ENCODE results near the gene C5. TPM values are rescaled to one million over a fixed set of nuclear protein-coding genes. Genes with fewer than 3 reads are reported as not detected.

The C5 gene
- total RNA-seq, 4 donors from 2014 or later, result 3.6 to 6.6 (median 4.6) TPM

DNA sequence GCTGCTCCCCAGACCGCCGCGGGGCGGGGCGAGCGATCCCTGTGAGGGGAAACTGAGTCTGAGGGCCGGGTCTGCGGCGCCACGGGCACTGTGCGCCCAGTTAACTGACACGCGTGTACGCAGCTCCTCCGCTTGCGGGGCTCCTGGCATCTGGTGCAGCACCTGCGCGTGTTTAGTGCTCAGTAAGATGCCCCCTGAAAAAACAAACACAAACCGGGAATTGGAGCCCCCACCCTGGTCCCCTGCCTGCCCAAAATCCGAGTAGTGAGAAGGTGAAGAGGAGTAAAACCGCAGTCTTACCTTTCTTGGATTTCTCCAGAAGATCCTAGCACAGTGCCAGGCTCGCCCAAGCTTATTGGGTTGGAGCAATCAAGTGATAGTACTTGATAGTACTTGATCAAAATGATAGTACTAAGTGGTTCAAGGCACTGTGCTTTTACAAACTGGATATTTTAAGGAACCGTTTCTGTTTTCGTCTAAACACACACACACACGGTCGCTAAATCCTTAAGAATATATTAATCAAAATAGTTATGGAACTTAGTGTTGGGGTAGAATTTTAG lies 120.8 kb downstream of the C5 start:
- Histone ChIP-seq H3K4me3 (peak overlapping the region; percentile 76 to 95 (median 84)), H3K27me3 (no peaks in the 10 kb centered on the region), H3K36me3 (no peaks in the 10 kb centered on the region), H3K27ac (replicated peaks in 1 of 4) (peak overlapping the region; percentile 91 to 98 (median 94)), H3K9me3 (no peaks in the 10 kb centered on the region), H3K4me1 (peaks cover 36 to 65% (median 53%) of the 10 kb centered on the region in 4 donors)
- no peak for DNase-seq (ENCODE audit: extremely low spot score)
- TF ChIP-seq, protein P1, sequence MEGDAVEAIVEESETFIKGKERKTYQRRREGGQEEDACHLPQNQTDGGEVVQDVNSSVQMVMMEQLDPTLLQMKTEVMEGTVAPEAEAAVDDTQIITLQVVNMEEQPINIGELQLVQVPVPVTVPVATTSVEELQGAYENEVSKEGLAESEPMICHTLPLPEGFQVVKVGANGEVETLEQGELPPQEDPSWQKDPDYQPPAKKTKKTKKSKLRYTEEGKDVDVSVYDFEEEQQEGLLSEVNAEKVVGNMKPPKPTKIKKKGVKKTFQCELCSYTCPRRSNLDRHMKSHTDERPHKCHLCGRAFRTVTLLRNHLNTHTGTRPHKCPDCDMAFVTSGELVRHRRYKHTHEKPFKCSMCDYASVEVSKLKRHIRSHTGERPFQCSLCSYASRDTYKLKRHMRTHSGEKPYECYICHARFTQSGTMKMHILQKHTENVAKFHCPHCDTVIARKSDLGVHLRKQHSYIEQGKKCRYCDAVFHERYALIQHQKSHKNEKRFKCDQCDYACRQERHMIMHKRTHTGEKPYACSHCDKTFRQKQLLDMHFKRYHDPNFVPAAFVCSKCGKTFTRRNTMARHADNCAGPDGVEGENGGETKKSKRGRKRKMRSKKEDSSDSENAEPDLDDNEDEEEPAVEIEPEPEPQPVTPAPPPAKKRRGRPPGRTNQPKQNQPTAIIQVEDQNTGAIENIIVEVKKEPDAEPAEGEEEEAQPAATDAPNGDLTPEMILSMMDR (IDR thresholded peaks at IDR 0.05), result no peak
- TF ChIP-seq POLR2A (IDR thresholded peaks at IDR 0.05; ENCODE audit: low read depth), result no peak
- no peak for TF ChIP-seq EP300 (IDR thresholded peaks at IDR 0.05)
- TF ChIP-seq POLR2AphosphoS5 (IDR thresholded peaks at IDR 0.05), result no peak
- WGBS, result 45% methylated on average over 11 of the region's 26 CpGs
- intact Hi-C loops (cut with DNase I), result no loop called here

GRCh38 chr9:120928483-120929228 lies 121.4 kb downstream of the C5 start:
- WGBS, result 2% methylated on average over 14 of the region's 73 CpGs
- H3K4me3 ChIP-seq, result peak overlapping the region; percentile 76 to 95 (median 84)
- H3K9me3 ChIP-seq, result no peaks in the 10 kb centered on the region
- no peak for DNase-seq (ENCODE audit: extremely low spot score)
- no peaks in the 10 kb centered on the region for H3K27me3 ChIP-seq
- intact Hi-C loops (cut with DNase I), result no loop called here
- H3K36me3 ChIP-seq, result no peaks in the 10 kb centered on the region
- peaks cover 31 to 59% (median 47%) of the 10 kb centered on the region in 4 donors for H3K4me1 ChIP-seq
- peak overlapping the region; percentile 91 to 98 (median 94) for H3K27ac ChIP-seq (replicated peaks in 1 of 4)
- peak; percentile 74 to 79 for TF ChIP-seq POLR2AphosphoS5 (IDR thresholded peaks at IDR 0.05)
- TF ChIP-seq, protein P1 (IDR thresholded peaks at IDR 0.05), result peak; percentile 25 to 41 (median 31)
- TF ChIP-seq POLR2A (IDR thresholded peaks at IDR 0.05; ENCODE audit: low read depth), result no peak

- Histone ChIP-seq H3K4me3 (peak overlapping the region; percentile 76 to 95 (median 84)), H3K4me1 (peaks cover 31 to 53% (median 42%) of the 10 kb centered on the region in 4 donors), H3K36me3 (no peaks in the 10 kb centered on the region), H3K9me3 (no peaks in the 10 kb centered on the region), H3K27ac (replicated peaks in 1 of 4) (peak overlapping the region; percentile 91 to 98 (median 94)), H3K27me3 (no peaks in the 10 kb centered on the region)
- DNase-seq (ENCODE audit: extremely low spot score), result no peak
- WGBS, result 41% methylated on average over 14 of the region's 14 CpGs
- TF ChIP-seq POLR2A (IDR thresholded peaks at IDR 0.05; ENCODE audit: low read depth) (no peak), POLR2AphosphoS5 (IDR thresholded peaks at IDR 0.05) (no peak), EP300 (IDR thresholded peaks at IDR 0.05) (peak; percentile 20)
- TF ChIP-seq, protein P1 (IDR thresholded peaks at IDR 0.05), result no peak
- intact Hi-C loops (cut with DNase I), result no loop called here
These were observed 122.0 kb downstream of the C5 start for GRCh38 chr9:120928015-120928482.

GRCh38 chr9:120927269-120928014 lies 122.6 kb downstream of the C5 start:
- DNase-seq (ENCODE audit: extremely low spot score), result no peak
- TF ChIP-seq, protein P1 (IDR thresholded peaks at IDR 0.05), result no peak
- TF ChIP-seq POLR2AphosphoS5 (IDR thresholded peaks at IDR 0.05), result no peak
- TF ChIP-seq POLR2A (IDR thresholded peaks at IDR 0.05; ENCODE audit: low read depth), result no peak
- TF ChIP-seq EP300 (IDR thresholded peaks at IDR 0.05), result no peak
- 68% methylated on average over 7 of the region's 8 CpGs for WGBS
- peak overlapping the region in 3 of 4 donors; percentile 76 to 95 (median 77) for H3K4me3 ChIP-seq
- no peaks in the 10 kb centered on the region for H3K9me3 ChIP-seq
- peaks cover 31 to 56% (median 41%) of the 10 kb centered on the region in 4 donors for H3K4me1 ChIP-seq
- H3K27me3 ChIP-seq, result no peaks in the 10 kb centered on the region
- peak overlapping the region; percentile 91 to 98 (median 94) for H3K27ac ChIP-seq (replicated peaks in 1 of 4)
- intact Hi-C loops (cut with DNase I), result loop anchor here (2.0 kb wide), 1 partner anchor 51 kb away; the partner anchor contains the start of gene PHF19
- no peaks in the 10 kb centered on the region for H3K36me3 ChIP-seq
